CD4-positive, alpha-beta T cell treated with Interferon alpha-2 for 1 hour (primary cell): ENCODE data around the gene CTNNA2.

Experiments
- DNase-seq, 2 donors: peaks; one replicate each; pipeline ENCODE4 v3.0.0-alpha.2; 2020 to 2022

CTNNA2 gene

GRCh38 chr2:79861059-79861374 is 348.2 kb downstream of the CTNNA2 start:
- no peak for DNase-seq

DNA sequence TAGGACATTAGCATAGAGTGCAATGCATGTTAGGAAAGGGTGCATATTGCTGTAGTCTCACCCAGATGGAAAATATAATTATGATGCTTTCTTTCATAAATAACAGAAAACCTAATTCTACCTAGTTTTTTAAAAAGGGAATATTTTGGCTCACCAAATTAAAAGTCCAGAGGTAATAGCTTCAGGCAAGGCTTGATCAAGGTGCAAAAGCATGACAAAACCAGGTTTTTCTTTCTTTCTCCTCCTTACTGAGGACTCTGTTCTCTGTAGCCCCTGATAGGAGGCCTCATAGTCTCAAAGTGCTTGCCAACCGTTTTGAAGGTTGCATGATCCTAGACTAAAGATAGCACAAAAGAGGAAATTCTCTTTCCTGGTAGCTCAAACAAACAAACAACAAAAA is 349.9 kb downstream of the CTNNA2 start:
- DNase-seq: no peak

DNA sequence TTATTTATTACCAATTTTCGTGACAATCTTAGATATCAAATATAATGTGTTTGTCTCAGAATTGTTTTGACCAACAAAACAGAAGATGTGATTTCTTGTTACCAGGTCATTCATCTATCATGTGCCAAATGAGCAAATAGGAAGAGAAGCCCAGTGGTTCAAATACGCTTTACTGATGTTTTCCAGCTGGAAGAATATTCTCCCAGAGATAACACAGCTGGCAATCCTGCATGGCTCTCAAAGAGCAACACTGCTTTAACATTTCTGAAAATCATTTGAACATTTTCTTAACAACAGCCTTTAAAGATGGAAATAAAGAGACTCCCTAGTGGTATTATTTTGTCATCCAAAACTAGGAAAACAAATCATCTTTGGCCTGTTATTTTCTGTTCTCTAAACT is 359.8 kb downstream of the CTNNA2 start:
- DNase-seq: no peak

- no peak for DNase-seq
Observed at GRCh38 chr2:79874015-79874414, 361.2 kb downstream of the CTNNA2 start.

GRCh38 chr2:79876430-79876829 is 363.6 kb downstream of the CTNNA2 start:
- no peak for DNase-seq

DNA sequence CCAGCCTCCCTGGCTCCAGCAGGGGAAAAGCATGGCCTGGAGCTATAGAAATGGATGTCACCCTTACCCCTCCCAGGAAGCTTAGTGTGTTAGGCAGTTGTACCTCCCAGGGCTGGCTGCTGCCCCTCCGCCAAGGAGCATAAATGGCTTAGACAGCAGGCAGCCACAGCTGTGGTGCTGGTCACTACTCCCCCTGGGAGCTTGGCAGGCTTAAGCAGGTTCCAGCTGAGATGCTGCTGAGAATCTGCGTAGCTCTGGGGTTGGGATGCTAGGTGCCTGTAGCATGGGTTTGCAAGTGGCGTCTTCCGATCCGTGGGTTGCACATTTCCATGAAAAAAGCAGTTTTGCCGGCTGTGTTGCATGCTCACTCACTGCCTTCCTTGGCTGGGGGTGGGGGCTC is 369.7 kb downstream of the CTNNA2 start:
- no peak for DNase-seq

DNA sequence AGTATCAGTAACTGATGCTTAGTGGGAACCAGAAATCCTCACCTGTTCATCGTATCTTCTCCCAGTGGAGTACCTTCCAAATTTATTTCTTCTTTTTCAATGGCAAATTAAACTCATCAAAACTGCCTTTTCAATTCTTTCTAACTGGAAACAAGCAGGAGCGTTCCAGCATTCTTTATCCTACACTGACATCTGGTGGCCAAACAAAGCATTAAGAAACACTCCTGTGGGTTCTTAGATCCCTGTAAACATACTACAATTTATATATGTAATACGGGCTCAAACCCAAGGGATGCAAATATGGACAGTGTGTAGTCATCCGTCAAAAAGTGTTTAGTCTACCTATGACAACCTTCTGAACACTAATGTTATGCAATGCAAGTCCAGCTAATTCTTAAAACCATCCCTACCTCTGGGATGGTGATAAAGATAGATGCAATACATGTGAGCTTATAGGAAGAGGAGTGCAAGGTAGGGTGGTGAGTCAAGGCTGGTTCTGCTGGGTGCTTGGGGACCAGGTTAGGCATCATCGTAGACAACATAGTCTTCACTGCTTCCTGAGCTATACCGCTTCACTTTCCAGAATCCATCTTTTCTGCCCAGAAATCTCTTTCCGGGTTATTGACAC is 375.0 kb downstream of the CTNNA2 start:
- DNase-seq: peak in 1 of 2 donors; percentile 24

GRCh38 chr2:79892123-79892522 is 379.3 kb downstream of the CTNNA2 start:
- DNase-seq: no peak

- DNase-seq: no peak
Observed at GRCh38 chr2:79899196-79899595, 386.3 kb downstream of the CTNNA2 start.

GRCh38 chr2:79901161-79901560 is 388.3 kb downstream of the CTNNA2 start:
- no peak for DNase-seq

DNA sequence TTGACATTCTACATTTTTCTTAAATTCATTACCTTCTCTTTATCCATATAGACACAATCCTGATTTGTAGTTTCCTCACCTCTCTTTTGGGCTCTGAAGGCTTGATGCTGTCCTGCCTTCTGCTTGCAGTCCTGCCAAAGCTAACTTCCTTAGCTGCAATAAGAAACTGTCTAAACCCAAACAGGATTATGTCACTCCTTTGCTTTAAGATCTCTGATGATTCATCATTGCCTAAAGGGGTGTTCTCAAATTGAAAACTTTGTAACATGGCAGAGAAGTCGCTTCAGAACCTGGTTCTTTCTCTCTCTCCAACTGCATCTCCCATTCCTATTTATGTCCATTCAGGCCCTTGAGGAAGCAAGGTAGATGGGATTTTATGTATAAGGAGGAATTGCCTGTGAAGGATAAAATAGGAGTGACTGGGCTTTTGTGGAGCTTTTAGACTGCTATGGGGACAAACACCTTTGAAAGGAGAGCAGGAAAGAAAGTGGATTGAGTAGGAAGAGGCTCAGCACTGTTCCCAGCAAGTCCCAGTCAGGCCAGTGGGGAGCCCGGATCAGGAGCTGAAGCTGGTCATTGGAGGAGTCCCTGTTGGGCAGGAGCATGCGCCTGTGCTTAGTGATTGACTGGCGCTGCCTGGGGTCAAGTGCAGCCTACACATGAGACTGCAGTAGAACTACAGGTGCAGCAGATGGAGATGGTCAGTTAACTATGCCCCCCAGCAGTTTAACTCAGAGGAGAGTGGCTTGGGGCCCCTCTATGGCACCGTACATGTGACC is 390.6 kb downstream of the CTNNA2 start:
- no peak for DNase-seq

GRCh38 chr2:79906139-79906890 is 393.5 kb downstream of the CTNNA2 start:
- DNase-seq: no peak

DNA sequence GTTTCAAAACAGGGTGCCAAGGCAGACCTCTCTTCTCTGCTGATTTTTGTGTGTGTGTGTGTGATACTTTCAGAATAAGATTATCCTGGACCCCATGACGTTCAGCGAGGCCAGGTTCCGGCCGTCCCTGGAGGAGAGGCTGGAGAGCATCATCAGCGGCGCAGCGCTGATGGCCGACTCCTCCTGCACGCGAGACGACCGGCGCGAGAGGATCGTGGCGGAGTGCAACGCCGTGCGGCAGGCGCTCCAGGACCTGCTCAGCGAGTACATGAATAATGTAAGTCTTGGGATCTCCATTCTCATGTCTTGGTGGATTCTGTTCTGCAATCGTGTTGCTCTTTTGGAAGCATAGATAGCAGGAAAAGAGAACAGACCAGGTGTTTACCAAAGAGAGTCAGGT is 396.7 kb downstream of the CTNNA2 start:
- DNase-seq: no peak

- DNase-seq: no peak
Observed at GRCh38 chr2:79910643-79911042, 397.8 kb downstream of the CTNNA2 start.

DNA sequence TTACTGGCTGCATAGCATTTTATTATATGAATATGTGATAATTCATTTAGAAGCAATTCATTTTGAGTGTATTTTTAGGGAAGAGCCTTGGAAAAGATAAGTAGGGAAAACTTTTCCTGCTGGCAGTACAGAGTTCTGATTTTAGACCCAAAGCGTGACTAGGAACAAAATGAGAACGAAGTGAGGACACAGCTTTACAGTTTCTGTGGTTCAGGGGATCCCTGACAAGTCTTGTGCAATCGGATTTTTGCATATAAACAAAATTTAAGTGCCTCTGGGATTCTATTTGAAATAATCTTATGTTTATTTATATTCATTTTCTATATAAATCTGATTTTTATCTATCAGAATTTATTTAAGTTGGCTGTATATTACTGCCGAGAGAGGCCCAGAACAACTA is 402.6 kb downstream of the CTNNA2 start:
- no peak for DNase-seq

- no peak for DNase-seq
Observed at GRCh38 chr2:79916285-79916684, 403.4 kb downstream of the CTNNA2 start.

DNA sequence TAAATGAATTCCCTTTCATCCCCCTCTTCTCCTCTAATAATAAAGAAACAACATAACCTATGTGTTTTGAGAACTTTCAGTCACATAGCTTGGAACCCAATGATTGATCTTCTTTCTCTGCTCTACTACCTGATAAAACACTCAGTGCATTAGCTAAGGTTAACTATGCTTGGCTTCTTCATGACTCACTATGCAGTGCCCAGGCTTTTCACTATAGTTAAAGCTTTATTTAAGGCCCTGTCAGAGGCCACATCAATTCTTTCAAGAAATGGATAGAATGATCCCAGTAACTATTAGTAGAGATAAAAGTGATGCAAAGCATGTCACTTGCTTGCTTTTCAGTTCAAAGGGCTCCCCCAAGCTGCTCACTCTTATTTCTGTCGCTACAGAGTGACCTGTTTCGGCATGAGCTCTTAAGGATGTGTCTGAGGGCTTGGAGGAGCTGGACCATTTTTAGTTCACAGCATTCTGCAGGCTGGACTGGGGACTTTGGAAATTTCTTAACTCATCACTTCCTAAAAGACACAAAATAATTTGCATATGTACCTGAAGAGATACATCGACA is 407.7 kb downstream of the CTNNA2 start:
- DNase-seq: no peak

DNA sequence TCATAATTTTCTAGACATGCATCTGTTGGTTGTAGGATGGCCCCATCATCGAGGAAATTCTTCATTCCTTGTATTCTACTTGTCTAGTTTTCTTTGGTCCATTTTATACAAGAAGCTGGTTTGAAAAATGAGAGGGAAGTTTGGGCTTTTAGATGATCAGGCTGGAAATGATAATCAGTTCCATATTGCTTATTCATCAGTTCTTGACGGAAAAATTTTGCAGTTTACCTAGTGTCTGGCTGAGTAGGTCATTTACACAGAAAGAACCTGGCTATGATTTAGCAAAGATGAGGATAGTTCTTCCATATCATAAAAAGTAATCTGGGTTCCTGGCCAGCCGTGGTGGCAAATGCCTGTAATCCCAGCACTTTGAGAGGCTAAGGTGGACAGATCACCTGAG is 416.8 kb downstream of the CTNNA2 start:
- no peak for DNase-seq

GRCh38 chr2:79935046-79935732 is 422.3 kb downstream of the CTNNA2 start:
- DNase-seq: no peak

- DNase-seq: no peak
Observed at GRCh38 chr2:79935771-79936657, 423.2 kb downstream of the CTNNA2 start.

DNA sequence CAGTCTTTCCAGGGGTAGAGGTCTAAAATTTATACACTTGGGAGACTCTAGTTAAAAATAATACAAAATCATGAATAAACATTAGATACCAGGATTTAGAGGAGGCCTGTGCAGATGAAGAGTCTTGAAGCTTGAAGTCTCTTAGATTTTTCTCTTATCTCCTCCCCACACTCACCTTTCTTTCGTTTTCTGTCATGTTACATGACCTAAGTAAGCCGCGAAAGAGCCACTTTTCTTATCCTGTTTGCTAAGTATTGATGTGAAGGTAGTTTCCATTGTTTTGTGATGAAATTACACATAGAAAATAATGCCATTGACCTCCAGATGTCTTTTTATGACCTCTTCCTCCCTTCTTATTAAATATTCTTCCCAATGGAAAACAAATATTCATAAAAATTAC is 423.9 kb downstream of the CTNNA2 start:
- DNase-seq: no peak

GRCh38 chr2:79938648-79939047 is 425.8 kb downstream of the CTNNA2 start:
- DNase-seq: no peak
